Breast epithelium (tissue), 3 donors: Measurements from ENCODE around the gene PPP1R2.

Experiments used
- POLR2A ChIP-seq: fragments of 450-650 bp; IDR thresholded peaks from one replicate; pipeline ENCODE4 v1.6.1; 2016; ENCODE audit warnings: antibody characterized with exemption, mild to moderate bottlenecking, moderate library complexity
- POLR2AphosphoS5 ChIP-seq, 3 donors: sonication (generic); formaldehyde crosslinking; IDR thresholded peaks; one replicate each; pipeline ENCODE4 v1.6.1; 2017; ENCODE audit warnings: antibody characterized with exemption in 3 of 3
- TF ChIP-seq, protein P1 (sequence below), 3 donors: fragments of 450-650 bp; IDR thresholded peaks; one replicate each; pipeline ENCODE4 v1.5.1; 2016 to 2017; ENCODE audit warnings: antibody characterized with exemption in 3 of 3, mild to moderate bottlenecking in 3 of 3, moderate library complexity in 3 of 3

DNA sequence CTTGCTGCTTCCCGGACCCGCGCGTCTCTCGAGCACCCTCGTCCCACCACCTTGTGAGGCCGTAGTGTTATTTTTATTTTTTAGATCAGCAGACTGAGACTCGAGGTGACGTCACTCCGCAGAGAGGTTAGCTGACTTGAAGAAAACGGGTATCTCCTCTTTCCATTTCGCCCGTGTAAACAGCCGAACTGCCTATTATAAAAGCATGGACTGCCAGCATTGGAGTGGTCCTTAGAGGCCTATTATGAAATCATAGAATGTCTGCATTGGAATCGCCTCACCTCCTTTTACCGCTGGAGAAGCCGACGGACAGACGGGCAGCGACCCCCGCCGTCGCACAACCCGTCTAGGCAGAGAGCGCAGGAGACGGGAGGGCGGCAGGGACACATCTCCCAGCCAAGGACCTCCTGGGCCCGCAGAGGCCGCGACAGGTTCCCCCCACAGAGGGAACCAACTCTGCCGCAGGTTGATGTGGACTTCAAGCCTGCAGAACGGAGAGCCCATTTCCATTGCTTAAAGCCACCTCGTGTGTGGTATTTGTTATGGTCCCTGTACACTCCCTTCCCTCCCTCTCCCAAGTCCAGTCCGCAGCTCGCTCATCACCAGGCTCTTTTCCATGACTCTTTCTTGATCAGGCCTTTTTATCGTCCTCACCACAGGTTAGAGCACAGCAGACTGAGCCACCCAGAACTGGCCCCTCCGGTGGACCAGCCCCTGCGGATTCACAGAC lies 540 bp upstream of the PPP1R2 start:
- TF ChIP-seq, protein P1, sequence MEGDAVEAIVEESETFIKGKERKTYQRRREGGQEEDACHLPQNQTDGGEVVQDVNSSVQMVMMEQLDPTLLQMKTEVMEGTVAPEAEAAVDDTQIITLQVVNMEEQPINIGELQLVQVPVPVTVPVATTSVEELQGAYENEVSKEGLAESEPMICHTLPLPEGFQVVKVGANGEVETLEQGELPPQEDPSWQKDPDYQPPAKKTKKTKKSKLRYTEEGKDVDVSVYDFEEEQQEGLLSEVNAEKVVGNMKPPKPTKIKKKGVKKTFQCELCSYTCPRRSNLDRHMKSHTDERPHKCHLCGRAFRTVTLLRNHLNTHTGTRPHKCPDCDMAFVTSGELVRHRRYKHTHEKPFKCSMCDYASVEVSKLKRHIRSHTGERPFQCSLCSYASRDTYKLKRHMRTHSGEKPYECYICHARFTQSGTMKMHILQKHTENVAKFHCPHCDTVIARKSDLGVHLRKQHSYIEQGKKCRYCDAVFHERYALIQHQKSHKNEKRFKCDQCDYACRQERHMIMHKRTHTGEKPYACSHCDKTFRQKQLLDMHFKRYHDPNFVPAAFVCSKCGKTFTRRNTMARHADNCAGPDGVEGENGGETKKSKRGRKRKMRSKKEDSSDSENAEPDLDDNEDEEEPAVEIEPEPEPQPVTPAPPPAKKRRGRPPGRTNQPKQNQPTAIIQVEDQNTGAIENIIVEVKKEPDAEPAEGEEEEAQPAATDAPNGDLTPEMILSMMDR (IDR thresholded peaks at IDR 0.05) = no peak
- TF ChIP-seq POLR2A (no peak), POLR2AphosphoS5 (IDR thresholded peaks at IDR 0.05) (no peak)
